NCI-H2107 treated with DMSO at 0.1 percent for 48 hours (cell line): ENCODE measurements around the gene KIF24.
"Not testable (repeated sequence)": the region's sequence is repeated elsewhere in the genome, so short reads cannot be mapped to it uniquely, and the experiment has no call there.

Source experiments
- DNase-seq: peaks from one replicate; lab custom pipeline; 2025; ENCODE audit not compliant: unreplicated experiment; lab: John Stamatoyannopoulos, UW

KIF24 gene

DNA sequence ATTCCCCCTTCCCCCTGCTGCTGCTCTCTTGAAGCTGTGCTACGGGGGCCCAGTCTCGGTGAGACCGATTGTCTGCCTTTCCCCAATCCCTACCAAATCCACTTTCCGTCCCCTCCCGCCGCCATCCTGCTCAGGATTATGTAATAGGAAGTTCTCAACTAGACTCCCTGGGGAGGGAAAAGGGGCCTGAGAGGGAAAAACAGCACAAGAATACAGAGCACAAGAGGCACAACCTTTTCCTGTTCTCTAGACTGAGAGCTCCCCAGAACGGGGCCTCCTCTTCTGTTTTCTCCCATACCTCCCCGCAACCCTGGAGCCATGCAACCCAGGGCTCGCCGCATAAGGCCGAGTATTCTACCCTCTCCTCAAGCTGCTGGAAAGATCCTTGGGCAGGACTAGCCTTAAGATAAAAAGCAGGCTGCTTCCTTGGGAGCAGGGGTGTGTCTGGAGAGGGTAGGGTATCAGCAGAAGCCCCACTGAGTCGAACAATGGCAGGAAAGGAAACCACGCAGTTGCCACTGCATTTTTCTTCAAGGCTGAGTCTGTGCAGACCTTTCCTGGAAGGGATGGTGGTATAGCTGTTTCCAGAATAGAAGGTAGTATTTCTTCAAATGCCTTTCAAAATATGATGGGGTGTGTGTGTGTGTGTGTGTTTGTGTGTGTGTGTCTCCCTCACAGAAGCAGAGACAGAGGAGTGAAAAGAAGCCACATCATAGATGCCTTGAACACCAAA is 34.7 kb upstream of the KIF24 start:
- no peak for DNase-seq

- no peak for DNase-seq
These were observed 33.6 kb upstream of the KIF24 start for GRCh38 chr9:34362614-34363214.

DNA sequence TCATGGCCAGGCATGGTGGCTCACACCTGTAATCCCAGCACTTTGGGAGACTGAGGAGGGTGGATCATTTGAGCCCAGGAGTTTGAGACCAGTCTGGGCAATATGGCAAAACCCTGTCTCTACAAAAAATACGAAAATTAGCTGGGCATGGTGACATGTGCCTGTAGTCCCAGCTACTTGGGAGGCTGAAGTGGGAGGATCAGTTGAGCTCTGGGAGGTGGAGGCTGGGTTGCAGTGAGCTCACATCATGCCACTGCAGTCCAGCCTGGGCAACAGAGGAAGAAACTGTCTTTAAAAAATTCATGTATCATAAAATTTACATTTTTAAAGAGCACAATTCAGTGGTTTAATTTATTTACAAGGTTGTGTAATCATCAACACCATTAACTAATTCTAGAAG is 23.9 kb upstream of the KIF24 start:
- DNase-seq: not testable (repeated sequence)

- not testable (repeated sequence) for DNase-seq
These were observed 23.1 kb upstream of the KIF24 start for GRCh38 chr9:34352122-34352652.

DNA sequence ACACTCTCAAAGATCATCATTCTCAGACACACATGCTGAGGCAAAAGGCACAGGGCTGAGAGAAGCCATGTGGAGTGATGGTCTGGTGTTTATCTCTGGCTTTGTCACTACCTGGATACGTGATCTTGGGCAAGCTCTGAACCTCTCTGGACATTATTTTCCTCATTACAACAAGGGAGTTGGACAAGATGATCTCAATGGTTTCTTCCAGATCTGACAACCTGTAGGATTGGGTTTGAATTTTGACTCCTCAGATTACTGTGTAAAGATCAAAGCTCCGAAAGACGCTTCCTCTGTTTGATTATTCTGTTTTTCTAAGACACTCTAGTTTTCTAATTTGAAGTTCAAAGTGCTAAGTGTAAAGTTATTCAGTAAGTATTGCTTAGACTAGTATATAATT is 20.3 kb upstream of the KIF24 start:
- DNase-seq: no peak

GRCh38 chr9:34347800-34348158 is 18.7 kb upstream of the KIF24 start:
- DNase-seq: no peak

DNA sequence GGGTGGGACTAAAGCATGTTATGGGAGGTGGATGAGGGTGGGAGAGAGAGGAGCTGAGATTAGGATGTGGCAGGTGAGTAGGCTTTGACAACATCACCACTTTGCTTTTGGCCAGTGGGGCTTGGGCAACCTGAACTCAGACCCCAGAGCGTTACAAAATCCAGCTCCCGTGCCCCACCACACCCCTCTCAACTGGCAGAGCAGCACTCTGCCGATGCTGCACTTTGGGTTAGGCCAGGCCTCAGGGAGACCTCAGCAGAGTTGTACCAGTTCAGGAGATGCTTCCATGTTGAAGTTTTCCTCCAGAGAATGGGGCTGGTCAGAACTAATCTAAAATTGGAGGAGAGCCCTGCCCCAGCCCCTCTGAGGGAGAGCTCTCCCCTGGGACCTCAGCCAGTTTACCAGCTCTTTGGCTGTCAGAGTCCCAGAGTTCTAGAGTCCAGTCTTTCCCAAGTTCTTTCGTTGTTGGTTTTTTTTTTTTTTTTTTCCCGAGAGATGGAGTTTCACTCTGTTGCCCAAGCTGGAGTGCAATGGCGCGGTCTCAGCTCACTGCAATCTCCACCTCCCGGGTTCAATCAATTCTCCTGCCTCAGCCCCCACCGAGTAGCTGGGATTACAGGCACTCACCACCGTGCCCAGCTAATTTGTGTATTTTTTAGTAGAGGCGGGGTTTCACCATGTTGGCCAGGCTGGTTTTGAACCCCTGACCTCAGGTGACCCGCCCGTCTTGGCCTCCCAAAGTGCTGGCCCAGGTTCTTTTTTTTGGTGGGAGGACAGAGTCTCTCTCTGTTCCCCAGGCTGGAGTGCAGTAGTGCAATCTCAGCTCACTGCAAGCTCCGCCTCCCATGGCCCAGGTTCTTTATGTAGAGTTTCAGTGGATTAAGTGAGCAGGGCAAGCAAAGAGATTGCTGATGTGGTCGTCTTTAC is 18.1 kb upstream of the KIF24 start:
- no peak for DNase-seq

- no peak for DNase-seq
These were observed 14.5 kb upstream of the KIF24 start for GRCh38 chr9:34343605-34344004.

- no peak for DNase-seq
These were observed 14.0 kb upstream of the KIF24 start for GRCh38 chr9:34343090-34343489.

- DNase-seq: no peak
These were observed 12.7 kb upstream of the KIF24 start for GRCh38 chr9:34341659-34342295.

DNA sequence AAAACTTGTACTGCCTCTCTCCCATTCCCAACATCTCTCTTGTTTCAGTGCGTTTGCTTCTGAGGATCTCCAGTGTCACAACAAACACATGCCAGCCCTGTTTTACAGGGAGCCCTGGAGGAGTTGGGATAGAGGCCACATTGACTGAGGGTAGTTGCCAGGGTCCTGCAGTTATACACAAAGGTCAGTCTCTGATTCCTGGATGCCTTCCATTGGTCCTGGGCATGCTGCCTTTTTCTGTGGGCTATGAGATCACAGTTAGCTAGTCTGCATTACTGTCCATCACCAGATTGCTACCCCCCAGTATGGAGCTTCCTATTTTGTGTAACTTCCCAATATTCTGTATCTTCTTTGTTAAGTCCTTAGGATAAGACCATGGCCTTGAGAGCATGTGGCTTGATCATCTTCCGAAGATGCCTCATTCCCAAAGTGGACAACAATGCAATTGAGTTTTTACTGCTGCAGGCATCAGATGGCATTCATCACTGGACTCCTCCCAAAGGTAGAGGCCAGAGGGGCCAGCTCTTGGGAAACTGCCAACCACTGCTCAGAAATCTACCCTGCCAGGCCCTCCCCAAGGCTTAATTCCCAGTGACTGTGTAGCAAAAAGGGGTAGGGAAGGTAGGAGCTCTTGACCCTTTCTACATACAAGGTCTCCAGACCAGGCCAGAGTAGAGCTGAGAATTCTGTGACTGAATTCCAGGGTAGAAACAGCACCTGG is 9.8 kb upstream of the KIF24 start:
- no peak for DNase-seq

- not testable (repeated sequence) for DNase-seq
These were observed 9.0 kb upstream of the KIF24 start for GRCh38 chr9:34338079-34338478.

DNA sequence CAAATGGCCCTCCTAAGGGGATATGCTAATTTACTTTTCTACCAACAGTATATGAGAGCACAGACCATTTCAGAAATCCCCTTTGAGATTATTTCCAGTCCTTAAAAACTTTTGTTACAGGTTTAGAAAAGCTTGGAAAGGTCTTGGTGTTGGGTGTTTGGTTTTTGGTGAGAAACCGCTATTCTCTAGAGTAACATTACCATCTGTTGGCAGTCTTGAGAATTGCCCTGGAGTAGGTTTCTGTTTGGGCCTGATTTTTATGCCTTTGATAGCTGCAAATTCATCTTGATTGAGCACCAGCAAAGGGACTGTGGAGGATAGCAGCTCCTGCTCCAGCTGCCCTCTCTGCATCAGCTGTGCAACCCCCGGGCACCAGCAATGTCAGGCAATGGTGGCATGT is 8.3 kb upstream of the KIF24 start:
- no peak for DNase-seq

- DNase-seq: no peak
These were observed 6.3 kb upstream of the KIF24 start for GRCh38 chr9:34335376-34335775.

DNA sequence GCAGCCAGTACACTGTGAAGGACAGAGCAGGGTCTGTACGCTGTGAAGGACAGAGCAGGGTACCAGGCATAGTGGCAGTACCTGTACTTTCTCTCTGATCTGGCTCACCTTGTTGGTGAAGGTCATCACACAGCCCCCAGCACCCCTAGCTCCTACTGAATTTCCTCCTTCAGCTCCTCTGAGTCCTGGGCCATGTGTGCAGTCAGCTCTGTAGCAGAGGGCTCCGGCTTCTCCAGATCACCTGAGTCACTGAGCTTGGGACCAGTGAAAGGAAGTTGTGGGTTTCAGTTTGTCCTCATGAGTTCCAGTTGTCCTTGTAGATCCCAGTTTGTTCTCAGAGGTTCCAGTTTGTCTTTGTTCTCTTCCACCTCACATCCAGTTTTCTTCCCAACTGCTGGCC is 5.8 kb upstream of the KIF24 start:
- no peak for DNase-seq

GRCh38 chr9:34334337-34334824 is 5.3 kb upstream of the KIF24 start:
- peak; percentile 51 for DNase-seq

- DNase-seq: no peak
These were observed 4.8 kb upstream of the KIF24 start for GRCh38 chr9:34333836-34334235.

GRCh38 chr9:34332076-34332964 is 3.3 kb upstream of the KIF24 start:
- DNase-seq: peak; percentile 41

- no peak for DNase-seq
These were observed 2.1 kb upstream of the KIF24 start for GRCh38 chr9:34331196-34331595.
